Stimulated activated CD8-positive, alpha-beta memory T cell treated with anti-CD3 and anti-CD28 coated beads, Interleukin-15, amount 100 ng/mL, for 1 hour (primary cell): ENCODE results near the gene SLC1A6.
"Not testable (repeated sequence)": the region's sequence is repeated elsewhere in the genome, so short reads cannot be mapped to it uniquely, and the experiment has no call there.

ENCODE experiments used
- DNase-seq: peaks from one replicate; pipeline ENCODE4 v3.0.0-alpha.2; 2020; ENCODE audit warnings: low read depth

The SLC1A6 gene

DNA sequence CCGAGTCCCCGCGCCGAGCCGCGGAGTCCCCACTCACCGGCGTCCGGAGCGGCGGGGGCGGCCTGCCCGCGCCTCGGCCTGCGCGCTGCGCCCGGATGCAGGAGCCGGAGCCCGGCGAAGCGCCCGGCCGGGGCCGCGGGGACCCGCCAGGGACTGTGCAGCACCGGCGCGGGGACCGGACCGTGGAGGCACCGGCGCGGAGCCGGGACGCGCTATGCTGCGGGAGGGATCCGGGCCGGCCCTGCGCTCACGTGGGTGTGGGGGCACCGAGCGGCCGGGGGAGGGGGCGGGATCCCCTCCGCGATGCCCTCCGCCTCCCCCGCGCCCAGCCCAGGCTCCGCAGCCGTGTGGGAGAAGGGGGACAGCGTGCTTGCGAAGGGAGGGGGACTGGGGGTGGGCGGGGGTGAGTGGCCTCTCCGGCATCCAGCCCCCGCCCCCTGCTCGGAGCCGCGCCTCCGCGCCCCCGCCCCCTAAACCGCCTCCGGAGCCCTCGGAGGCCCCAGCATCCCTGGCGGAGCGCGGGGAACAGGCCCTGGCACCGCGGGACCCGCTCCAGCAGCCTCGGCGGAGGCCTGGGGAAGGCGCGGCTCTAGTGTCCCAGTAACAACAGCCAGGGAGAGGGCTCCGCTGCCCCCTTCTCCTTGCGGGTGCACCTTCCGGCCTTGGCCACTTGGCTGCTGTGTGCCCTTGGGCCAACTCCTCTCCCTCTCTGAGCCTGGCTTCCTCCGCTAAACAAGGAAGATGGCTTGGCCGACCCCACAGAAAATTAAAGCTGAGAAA lies at the start of gene SLC1A6:
Gene SLC1A6 (minus strand): TSS at position 389 of the 780 bp plus-strand sequence. CDS start 6,954 bp downstream, outside the sequence.
- DNase-seq, result no peak

DNA sequence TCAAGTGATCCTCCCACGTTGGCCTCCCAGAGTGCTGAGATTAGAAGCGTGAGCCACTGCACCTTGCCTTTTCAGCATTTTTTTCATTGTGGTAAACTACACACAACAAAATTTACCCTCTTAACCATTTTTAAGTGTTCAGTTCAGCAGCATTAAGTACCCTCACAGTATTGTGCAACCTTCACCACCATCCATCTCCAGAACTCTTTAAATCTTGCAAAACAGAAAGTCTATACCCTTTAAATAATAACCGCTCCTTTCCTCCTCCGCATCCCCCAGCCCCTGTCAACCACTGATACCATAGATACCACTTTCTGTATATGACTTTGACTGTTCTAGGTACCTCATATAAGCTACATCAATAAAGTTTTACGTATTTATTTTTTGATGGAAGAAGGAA lies 48.8 kb upstream of the SLC1A6 start:
- DNase-seq, result no peak

DNA sequence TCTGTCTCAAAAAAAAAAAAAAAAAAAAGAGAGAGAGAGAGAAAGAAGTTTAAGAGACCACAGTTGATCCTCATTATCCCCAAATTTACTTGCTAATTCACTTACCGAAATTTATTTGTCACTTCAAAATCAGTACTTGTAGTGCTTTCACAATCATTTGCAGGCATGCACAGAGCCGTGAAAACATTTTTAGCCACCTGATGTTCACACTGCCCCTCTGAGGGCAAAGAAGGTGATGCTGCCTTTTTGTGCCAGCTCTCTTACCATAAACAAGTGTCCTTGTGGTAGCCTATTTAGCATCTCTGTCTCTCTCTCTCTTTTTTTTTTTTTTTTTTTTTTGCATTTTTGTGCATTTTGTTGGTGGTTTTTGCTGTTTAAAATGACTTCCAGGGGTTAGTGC lies 45.6 kb upstream of the SLC1A6 start:
- no peak for DNase-seq

DNA sequence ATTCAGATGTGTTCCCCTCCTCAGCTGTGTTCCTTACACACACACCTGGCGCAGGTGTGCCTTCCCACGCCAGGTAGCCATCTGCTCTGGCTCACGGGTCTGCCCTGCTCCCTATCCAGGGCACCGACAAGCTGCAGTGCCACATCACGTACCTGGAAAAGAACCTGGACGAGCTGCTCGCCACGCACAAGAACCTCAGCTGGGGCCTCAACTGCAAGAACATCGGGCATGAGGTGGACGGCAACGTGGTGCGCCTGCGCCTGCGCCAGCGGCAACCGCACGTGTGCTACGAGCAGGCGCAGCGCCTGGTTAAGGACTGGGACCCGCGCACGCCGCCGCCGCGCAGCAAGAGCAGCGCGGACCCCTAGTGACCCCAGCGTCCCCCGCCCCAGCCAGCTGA lies 43.1 kb upstream of the SLC1A6 start:
- DNase-seq, result no peak

DNA sequence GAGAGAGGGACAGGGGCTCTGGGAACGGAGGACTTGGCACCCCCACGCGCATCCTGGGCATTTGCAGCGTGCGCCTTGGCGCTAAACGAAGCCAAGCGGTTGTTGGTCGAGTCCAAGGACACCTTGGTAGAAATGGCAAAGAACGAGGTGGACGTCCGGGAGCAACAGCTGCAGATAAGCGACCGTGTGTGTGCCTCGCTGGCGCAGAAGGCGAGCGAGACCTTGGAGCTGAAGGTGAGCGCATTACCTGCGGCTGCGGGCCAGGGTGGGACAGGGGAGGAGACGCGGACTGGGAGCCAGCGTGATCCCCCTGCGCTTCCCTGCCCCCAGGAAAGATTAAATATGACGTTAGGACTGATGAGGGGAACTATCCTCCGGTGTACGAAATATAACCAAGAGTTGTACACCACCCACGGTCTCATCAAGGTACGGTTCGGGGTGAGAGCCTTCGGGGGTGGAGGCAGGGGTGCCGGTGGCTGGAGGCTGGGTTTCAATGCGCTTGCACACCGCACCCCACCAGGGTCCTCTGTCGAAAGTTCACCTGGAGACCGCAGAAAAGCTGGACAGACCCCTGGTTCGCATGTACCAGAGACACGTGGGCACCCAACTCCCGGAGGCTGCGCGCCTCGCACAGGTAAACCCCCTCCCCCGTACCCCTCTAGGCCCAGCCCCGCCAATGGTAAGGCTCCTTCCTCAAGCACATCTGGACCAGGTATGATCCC lies 41.8 kb upstream of the SLC1A6 start:
- no peak for DNase-seq

DNA sequence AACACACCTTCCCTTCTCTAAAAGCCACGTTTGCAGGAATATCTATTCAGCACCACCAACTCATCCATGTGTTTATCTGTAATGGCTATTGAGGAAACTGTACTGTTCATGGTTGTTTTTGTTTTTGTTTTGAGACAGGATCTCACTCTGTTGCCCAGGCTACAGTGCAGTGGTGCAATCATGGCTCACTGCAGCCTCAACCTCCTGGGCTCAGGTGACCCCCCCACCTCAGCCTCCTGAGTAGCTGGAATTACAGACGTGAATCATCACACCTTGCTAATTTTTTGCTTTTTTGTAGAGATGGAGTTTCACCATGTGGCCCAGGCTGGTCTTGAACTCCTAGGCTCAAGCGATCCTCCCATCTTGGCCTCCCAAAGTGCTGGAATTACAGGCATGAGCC lies 39.2 kb upstream of the SLC1A6 start:
- DNase-seq, result not testable (repeated sequence)

DNA sequence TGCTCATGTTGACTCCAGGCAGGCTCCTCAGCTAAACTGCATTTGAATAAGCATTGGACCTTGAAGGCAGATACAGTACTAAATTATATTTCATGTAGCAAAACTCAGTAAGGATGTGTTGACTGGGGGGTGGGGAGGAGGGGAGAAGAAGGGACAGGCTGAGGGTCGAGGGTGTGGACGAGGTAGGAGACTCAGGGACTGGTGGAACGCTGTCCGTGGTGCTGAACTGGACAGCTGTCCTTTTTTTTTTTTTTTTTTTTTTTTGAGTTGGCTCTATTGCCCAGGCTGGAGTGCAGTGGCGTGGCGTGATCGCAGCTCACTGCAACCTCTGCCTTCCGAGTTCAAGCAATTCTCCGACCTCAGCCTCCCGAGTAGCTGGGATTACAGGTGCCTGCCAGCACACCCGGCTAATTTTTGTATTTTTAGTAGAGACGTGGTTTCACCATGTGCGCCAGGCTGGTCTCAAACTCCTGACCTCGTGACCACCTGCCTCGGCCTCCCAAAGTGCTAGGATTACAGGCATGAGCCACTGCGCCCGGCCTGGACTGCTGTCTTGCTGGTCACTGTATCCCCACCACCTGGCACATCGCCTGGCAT lies 36.4 kb upstream of the SLC1A6 start:
- DNase-seq, result no peak

DNA sequence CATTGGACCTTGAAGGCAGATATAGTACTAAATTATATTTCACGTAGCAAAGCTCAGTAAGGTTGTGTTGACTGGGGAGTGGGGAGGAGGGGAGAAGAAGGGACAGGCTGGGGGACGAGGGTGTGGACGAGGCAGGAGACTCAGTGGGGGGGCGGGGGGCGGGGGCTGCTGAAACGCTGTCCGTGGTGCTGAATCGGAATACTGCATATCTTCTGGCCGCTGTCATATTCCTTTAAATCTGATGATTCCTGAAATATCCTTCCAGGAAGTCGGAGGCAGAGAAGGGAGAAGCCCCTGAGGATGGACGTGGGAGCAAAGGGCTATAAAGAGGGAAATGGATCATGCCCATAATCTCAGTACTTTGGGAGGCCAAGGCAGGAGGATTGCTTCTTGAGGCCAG lies 34.9 kb upstream of the SLC1A6 start:
- DNase-seq, result no peak

DNA sequence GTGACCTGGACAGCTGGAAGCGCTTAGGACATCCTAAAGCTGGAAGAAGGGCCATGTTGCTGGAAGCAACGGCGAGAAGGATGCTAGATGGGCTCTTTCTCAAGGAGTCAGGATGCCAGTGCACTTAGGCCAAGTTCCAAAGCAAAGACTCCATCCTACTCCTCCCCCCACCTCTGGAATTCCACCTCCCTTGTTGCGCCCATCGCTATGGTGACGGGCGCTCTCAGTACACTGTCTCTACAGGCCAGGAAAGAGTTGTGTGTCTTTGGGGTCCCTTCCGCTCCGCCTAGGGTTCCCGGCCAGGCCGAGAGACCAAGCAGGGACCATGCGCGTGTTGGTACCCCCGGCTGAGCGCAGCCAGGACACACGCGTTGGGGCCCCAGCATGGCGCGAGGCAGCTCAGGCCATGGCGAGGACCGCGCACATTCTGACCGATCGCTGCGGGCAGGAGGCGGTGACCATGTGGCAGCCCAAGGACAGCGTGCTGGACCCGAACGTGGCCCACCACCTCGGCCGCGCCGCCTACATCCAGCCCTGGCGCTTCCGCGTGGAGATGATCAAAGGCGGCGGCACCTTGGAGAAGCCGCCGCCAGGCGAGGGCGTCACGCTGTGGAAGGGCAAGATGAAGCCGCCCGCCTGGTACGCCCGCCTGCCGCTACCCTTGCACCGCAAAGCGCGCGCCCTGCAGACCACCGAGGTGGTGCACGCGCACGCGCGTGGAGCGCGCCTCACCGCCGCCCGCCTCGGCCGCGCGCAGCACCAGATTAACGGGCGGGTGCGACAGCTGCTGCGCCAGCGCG lies 31.0 kb upstream of the SLC1A6 start:
- DNase-seq, result no peak

DNA sequence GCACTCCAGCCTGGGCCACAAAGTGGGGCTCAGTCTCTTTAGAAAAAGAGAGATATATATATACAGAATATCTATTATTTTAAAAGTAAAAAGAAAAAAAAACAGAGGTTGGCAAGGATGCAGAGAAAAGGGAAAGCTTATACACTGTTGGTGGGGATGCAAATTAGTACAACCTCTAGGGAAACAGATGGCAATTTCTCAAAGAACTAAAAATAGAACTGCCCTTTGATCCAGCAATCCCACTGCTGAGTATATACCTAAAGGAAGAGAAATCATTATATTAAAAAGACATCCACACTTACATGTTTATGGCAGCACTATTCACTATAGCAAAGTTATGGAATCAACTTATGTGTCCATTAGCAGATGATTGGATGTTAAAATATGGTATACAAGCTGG lies 28.6 kb upstream of the SLC1A6 start:
- no peak for DNase-seq

DNA sequence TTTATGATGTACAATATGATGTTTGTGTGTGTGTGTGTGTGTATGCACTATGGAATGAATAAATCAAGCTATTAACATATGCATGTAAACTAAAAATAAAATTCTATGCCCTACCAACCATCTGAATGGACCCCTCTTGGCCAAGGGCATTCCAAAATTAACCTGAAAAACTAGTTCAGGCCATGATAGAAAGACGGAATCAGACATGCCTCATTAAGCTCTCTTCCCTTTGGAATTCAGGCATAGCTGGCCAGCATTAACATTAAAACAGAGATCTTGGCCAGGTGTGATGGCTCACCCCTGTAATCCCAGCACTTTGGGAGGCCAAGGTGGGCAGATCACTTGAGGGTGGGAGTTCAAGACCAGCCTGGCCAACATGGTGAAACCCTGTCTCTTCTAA lies 18.3 kb upstream of the SLC1A6 start:
- no peak for DNase-seq

DNA sequence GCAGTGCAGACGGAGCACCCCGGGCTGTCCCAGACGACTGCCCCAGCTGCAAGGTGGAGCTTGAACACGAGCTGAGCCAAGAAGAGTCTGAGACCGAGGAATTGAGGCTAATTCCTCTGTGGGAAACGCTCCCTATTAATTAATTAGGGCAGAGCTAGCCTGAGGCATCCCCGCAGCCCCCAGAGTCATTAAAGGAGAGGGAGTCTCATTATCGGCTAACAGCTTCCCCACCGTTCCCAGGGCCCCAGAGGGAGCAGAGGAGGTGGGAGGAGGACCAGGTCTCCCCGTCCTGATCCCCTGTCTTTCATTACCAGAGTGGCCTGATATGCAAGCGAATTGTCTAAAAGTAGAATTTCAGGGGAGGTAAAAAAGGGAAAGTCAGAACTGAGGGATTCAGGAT lies 13.1 kb upstream of the SLC1A6 start:
- no peak for DNase-seq

DNA sequence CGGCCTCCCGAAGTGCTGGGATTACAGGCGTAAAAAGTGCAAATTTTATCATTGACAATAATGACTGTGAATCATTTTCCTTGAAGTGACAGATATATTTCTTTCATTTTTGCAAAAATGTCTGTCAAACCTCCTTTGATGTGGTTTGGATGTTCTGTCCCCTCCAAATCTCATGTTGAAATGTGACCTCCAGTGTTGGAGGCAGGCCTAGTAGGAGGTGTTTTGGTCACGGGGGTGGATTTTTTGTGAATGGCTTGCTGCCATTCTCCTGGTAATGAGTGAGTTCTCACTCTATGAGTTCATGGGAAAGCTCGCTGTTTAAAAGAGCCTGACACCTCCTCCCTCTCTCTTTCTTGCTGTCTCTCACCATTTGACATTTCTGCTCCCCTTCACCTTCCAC lies 5.5 kb upstream of the SLC1A6 start:
- no peak for DNase-seq

DNA sequence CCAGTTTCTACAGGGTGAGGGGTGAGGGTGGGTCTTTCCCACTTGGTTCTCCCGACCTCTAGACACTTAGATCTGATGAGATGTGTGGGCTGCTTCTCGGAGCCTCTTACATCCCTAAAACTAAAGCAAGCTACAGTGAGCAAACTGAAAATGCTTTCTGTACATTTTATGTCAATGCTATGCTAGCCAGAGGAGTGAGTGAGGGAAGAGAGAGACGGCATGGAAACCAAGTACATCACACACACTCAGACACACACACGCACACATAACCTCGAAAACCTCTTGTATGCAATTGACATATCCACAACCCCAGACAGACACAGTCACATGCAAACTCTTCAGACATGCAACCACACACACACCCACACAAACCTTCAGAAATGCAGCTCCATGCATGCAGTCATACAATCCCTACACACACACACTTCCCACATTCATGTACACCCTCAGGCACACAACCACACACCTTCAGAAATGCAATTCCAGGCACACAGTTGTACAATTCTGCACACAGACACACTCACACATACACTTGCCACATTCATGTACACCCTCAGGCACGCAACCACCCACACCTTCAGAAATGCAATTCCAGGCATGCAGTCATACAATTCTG lies 1.4 kb downstream of the SLC1A6 start:
- no peak for DNase-seq

DNA sequence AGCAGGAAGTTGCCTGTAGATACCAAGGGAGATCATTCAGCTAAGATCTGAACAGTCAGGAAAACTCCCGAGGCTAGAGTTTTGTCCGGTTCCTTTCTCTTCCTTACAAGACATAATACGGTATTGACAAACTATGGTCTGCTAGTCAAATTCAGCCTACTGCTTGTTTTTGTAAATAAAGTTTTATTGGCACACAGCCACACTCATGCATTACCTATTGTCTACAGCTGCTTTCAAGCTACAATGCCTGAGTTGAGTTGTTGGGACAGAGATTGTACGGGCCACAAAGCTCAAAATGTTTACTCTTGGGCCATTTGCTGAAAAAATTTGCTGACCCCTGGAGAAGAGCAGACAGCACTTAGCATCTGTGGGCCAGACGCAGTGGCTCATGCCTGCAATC lies 2.5 kb downstream of the SLC1A6 start:
- DNase-seq, result no peak

DNA sequence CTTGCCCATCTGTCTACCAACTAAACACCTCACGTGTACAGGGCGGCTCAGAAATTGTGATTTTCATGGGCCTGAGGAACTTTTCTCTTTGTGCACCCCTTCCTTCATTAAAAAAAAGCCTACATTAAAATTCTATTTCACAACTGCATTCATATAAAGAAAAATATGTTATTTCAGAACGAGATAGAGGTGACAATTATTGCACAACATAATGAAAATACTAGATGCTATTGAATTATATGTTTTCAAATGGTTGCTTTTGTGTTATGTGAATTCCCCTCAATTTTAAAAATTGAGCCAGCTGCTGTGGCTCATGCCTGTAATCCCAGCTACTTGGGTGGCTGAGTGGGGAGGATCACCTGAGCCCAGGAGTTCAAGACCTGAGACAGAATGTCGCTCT lies 5.2 kb downstream of the SLC1A6 start:
- DNase-seq, result no peak

DNA sequence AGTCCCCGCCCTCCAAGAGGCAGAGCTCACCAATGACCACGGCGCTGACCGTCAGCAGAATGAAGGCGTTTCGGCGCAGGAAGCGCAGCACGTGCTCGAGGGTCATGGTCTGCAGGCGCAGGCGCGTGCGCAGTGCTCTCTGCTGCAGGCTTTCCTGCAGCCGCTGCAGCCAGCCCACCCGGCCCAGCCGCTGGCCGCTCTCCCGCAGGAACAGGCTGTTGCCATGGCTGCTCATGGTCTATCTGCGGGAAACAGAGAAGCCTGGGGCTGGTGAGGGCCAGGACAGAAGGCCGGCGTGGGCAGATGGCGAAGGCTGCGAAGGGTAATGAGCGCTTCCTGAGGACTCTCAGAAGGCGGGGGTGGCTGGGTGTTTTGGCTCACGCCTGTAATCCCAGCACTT lies 7.0 kb downstream of the SLC1A6 start:
- no peak for DNase-seq

DNA sequence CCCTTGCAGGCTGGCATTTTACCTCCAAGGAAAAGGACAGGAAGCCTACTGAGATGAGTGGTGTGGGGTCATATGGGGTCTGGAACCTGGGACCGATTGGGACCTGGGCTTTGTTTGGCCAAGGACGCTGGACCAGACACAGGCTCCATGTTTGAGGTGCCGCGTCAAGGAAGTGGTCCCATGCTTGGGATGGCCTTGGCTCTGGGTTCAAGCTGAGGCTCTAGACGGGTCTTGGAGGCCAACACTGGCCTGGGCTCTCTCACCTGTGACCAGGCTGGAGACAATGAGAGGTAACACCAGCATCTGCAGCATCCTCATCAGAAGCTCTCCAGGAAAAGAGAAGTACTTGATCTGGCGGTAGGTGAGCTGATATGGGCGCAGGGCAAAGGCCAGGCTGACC lies 8.2 kb downstream of the SLC1A6 start:
- DNase-seq, result no peak

DNA sequence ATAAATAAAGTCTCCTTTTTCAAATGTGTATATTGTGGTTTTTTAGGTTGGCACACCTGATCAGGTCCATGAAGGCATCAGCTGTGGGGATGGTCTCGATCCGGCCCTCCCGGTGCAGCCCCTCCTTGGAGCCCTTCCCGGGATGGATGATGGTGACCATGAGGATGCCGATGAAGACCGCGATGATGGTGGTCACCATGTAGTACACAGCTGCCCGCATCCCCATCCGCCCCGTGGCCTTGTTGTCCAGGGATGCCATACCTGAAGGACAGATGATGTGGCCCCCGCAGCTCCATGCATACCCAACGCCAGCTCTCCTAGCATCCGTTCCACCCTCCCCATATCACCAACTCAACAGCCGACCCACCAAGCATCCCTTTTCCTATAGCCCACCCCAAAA lies 11.4 kb downstream of the SLC1A6 start:
- DNase-seq, result no peak

DNA sequence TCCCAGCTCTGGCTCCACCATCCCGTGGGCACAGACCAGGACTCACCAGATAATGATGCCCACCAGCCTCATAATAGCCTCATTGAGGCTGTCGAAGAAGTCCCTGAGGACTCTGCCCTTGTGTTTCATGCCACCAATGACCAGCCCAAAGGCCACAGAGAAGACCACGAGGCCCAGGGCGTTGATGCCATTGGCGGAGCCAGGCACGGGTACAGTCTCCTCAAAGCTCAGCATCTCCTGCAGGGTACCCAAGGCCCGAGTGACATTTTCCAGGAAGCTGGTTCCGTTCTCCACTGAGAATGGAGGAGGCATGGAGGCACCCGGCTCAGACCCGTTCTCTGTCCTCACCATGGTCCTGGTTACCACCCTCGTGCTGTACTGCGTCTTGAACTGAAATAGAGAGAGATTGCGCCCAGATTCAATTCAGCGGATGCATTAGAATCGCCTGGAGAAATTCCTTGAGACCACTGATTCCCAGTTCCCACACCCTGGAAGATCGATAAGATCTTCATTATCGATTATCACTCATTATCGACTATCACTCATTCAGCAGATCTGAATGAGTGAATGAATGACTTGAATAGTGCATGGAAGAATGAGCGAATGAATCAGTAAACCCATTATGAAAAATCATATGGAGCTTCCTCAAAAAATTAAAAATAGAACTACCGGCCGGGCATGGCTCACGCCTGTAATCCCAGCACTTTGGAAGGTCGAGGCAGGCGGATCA lies 17.5 kb downstream of the SLC1A6 start:
- no peak for DNase-seq

DNA sequence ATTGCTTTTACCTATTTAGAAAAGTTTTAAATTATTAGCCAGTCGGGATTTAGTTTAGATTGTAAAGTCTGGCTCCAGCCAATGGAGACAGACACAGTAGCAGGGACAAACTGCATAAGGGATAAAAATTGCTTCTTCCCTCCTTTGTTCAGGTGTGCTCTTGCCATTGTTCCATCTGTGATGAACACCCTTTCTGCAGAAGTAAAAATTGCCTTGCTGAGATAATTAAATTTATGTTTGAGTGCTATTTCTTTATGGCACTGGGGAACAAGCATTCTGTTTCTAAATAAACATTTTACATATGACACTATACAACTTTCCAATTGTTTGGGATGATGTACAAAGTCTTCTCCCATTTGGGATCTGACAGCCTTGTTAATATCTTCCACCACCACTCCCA lies 20.4 kb downstream of the SLC1A6 start:
- no peak for DNase-seq
